Heart left ventricle (tissue), 16 donors: ENCODE results near the gene OGA. TPM values are rescaled to one million over a fixed set of nuclear protein-coding genes. Genes with fewer than 3 reads are reported as not detected.

Experiments
- ATAC-seq, 4 donors: fragments of 200-7000 bp; cut with Tn5 transposase; one replicate each; pipeline ENCODE4 v1.9.1; 2020 to 2022; ENCODE audit warnings: moderate library complexity in 4 of 4, mild to moderate bottlenecking in 3 of 4, moderate number of reproducible peaks in 1 of 4
- DNase-seq, 5 donors: peaks; one replicate each; pipeline ENCODE4 v3.0.0-alpha.2; 2020
- H3K27ac ChIP-seq, 12 donors: fragments of 200-600 bp; sonication (generic) in 4 of 12; one replicate each; pipeline versions ENCODE4 v1.5.0 to v1.8.0; 2016 to 2022; ENCODE audit warnings: mild to moderate bottlenecking in 2 of 12
- H3K27me3 ChIP-seq, 9 donors: fragments of 200-600 bp; sonication (generic) in 2 of 9; one replicate each; pipeline versions ENCODE4 v1.5.1 to v1.8.0; 2016 to 2022; ENCODE audit warnings: mild to moderate bottlenecking in 3 of 9
- H3K36me3 ChIP-seq, 9 donors: fragments of 200-600 bp; sonication (generic) in 2 of 9; one replicate each; pipeline versions ENCODE4 v1.5.0 to v1.8.0; 2018 to 2022; ENCODE audit warnings: mild to moderate bottlenecking in 2 of 9
- H3K4me1 ChIP-seq, 12 donors: fragments of 200-600 bp; sonication (generic) in 4 of 12; one replicate each; pipeline versions ENCODE4 v1.5.0 to v1.8.0; 2016 to 2022; ENCODE audit warnings: mild to moderate bottlenecking in 3 of 12
- H3K4me3 ChIP-seq, 12 donors: fragments of 200-600 bp; sonication (generic) in 4 of 12; one replicate each; pipeline versions ENCODE4 v1.5.0 to v1.8.0; 2017 to 2022; ENCODE audit warnings: mild to moderate bottlenecking in 9 of 12, moderate library complexity in 4 of 12
- H3K9me3 ChIP-seq, 12 donors: fragments of 200-600 bp; sonication (generic) in 4 of 12; one replicate each; pipeline versions ENCODE4 v1.5.0 to v1.8.0; 2016 to 2022; ENCODE audit warnings: mild to moderate bottlenecking in 1 of 12
- CTCF ChIP-seq, 12 donors: fragments of 200-600 bp; sonication (generic) in 4 of 12; IDR thresholded peaks; one replicate each; pipeline versions ENCODE4 v1.5.0 to v1.8.0; 2018 to 2022; ENCODE audit warnings: antibody characterized with exemption in 12 of 12, mild to moderate bottlenecking in 5 of 12
- POLR2A ChIP-seq, 2 donors: fragments of 450-650 bp; IDR thresholded peaks; one replicate each; pipeline ENCODE4 v1.6.1; 2017; ENCODE audit warnings: antibody characterized with exemption in 2 of 2, mild to moderate bottlenecking in 2 of 2, moderate library complexity in 2 of 2
- WGBS, 4 donors: extraction: QIAGEN DNeasy Blood & Tissue Kit in 2 of 4; methylation state at CpG; one replicate each; pipeline versions ENCODE4 v1.1.5 to v1.1.7; 2013 to 2018; 5-methylcytosine and 5-hydroxymethylcytosine counted together
- intact Hi-C, 10 donors: fragments of 100-400 bp; cut with DNase I; formaldehyde crosslinking; loops; one replicate each; pipeline versions ENCODE4 v1.11.1 to v1.14.2; 2022
- polyA plus RNA-seq, 2 donors: library from polyadenylated mRNA; stranded (reverse); fragments of 200-250 nt; gene quantifications; one replicate each; pipeline ENCODE4 v1.2.3, GENCODE V29; 2013
- total RNA-seq, 9 donors: library from RNA; depleted of rRNA in 2 of 9; stranded (reverse); fragments of >200 nt in 2 of 9; fragmentation: NEBNext Ultra II Directional in 3 of 9; extraction: Animal tissue kit (Norgen Biotek cat#: 25700) in 3 of 9; gene quantifications; one replicate each; pipeline versions ENCODE4 v1.1.0 to v1.2.4, GENCODE V29; 2016 to 2023
- donor health status: ischemic (EF 13 %, LVEDD 7.1; RV severe dilation, severe dysfunction).
- donor health status: healthy with polysubstance abuse.
- donor health status: DM: no; HTN: yes; CAD: no.
- donor health status: DM: no; HTN: no; CAD: no.
- donor health status: ischemic (EF 25% LVEDD 6.9; RV normal size, moderate dysfunction).
- donor health status: ischemic (EF 25% LVEDD 5.7; RV mildly dilated, moderate dysfunction).
- donor health status: healthy.
- donor health status: DM: yes; HTN: yes; CAD: no.
- donor health status: ischemic (EF 35%, LVEDD 5.7; RV mildly dilated, moderate dysfunction).
- donor health status: nonischemic (EF 11% LVEDD 7.7; RV severe dilation, severe dysfunction).
- donor health status: DM: yes; HTN: yes; CAD: no.
- donor health status: PGD.
- donor health status: ischemic (EF 29% LVEDD 5.4; RV normal size, mild dysfunction).
- donor health status: nonischemic (EF 23%, LVEDD 6.1; RV moderate dilation, normal function).

The OGA gene
- total and polyA plus RNA-seq, 11 donors, result 42.1 to 164 (median 90.7) TPM

DNA sequence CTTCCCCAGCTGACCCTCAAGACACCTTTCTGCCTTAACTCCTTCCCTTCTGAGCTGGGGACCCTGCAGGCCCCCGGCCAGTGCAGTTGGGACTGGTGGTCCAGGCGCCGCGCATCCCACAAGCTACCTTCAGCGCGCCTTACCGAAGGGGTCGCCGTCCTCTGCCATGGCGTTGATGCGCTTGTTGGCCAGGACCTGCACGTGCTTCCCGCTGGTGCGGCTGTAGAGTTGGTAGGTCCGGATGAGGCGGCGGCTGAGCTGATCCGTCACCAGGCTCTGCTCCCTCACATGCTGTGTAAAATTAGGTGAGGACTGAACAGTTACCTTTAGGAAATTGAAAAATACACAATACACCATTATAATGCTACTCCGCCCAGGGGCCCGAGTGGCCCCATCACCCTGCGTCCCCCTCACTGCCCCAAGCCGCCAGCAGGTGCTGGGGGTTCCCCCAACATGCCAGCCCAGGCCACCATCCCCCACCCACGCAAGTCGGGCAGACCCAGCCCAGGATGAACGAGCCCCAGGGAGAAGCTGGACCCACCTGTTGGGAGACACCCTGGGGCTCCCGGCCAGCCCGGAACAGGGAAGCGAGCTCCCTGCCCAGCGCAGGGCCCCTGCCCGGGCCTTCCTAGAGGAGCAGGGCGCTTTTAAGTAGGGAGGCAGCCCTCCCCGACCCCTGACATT lies 43.5 kb downstream of the OGA start:
- ATAC-seq, result no peak
- Histone ChIP-seq H3K27me3 (peaks cover 18 to 93% (median 75%) of the 10 kb centered on the region in 9 donors), H3K4me1 (peaks cover 0 to 35% (median 19%) of the 10 kb centered on the region in 12 donors), H3K4me3 (no peak overlapping the region), H3K9me3 (no peaks in the 10 kb centered on the region), H3K27ac (no peak overlapping the region), H3K36me3 (no peaks in the 10 kb centered on the region)
- TF ChIP-seq POLR2A (IDR thresholded peaks at IDR 0.05) (no peak), CTCF (IDR thresholded peaks at IDR 0.05) (no peak)
- WGBS, 4 donors, result 0 to 9% (median 7%) methylated on average over 1 to 32 of the region's 32 CpGs
- no peak for DNase-seq
- intact Hi-C loops, result loop anchor here in 3 of 10 donors (5.0 to 10.0 kb wide), 2 partner anchors 560 to 562 kb away; no protein-coding TSS in a partner anchor

DNA sequence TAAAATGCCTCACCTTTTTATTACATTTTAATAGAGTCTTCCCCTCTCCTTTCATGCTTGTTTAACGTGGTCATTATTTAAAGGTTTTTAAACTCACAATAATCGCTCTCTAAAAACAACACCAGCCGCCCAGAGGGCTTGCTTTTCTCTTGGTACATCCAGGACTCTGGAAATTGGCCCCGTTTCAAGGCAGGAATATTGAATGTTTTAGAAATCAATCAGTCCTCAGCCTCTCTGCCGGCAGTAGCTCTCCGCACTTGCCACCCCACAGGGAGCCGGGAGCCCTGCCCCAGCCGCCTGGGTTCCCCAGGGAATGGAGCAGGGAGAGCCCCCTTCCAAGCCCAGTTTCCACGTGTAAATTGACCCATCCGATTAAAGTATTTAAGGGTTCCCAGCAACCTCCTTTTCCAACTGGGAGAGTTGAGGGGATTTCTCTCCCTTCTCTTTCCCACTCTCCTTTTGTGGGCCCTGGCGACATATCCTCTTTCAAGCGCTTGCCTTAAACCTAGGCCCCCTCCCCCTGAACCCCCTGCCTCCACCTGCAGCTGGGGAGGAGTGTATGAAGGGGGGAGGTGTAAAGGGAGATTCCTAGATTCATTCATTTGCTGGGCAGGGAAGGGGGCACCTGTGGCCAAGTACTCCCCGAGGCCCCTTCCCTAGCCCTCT lies 44.2 kb downstream of the OGA start:
- Histone ChIP-seq H3K9me3 (no peaks in the 10 kb centered on the region), H3K36me3 (no peaks in the 10 kb centered on the region), H3K4me1 (peaks cover 0 to 28% (median 13%) of the 10 kb centered on the region in 12 donors), H3K27ac (no peak overlapping the region), H3K27me3 (peaks cover 18 to 86% (median 68%) of the 10 kb centered on the region in 9 donors), H3K4me3 (no peak overlapping the region)
- ATAC-seq (no peak), DNase-seq (no peak)
- intact Hi-C loops, result loop anchor here in 2 of 10 donors (10.0 kb wide), 1 partner anchor 559 kb away; no protein-coding TSS in a partner anchor
- TF ChIP-seq CTCF (IDR thresholded peaks at IDR 0.05) (no peak), POLR2A (IDR thresholded peaks at IDR 0.05) (no peak)
- 20 to 25% (median 21%) methylated on average over 13 of the region's 13 CpGs for WGBS, 4 donors

DNA sequence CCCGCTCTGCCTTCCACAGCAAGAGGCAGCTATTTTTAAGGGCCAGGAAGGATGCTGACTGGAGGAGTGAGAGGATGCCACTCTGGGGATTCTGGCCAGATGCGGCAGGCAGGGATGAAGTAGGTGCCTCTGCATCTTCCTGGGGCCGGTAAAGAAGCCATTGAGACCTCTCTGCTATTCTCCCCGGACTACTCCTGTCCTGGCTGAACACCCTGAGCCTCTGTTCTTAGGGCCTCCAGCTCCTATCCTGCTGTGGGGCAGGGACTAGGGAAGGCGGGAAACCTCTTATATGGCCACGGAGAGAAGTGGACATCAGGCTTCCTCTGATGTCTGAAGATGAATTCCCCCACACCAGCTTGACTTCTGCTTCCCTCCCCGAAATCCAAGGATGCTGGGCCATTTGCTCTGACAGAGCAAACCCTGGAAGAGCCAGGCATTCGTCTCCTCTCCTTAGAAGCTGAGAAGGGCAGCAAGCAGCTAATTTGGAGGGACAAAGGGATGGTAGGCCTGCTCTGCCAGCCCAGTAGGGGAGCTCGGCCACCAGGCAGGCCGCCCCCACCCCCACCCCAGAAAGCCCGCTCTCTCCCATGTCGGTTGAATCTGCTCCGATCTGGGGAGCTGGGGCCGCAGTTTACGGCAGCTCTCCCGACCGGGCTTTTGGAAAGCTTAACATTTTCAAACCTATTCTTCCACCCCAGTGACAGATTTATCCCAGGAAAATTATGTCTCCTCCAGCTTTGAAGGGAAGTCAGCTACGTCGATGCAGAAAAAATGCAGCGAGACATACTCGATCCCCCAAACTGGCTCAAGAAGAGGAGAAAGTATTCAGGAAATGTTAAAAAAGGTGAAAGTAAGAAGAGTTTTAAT lies 45.1 kb downstream of the OGA start:
- H3K4me1 ChIP-seq, result peaks cover 0 to 22% (median 7%) of the 10 kb centered on the region in 12 donors
- H3K36me3 ChIP-seq, result no peaks in the 10 kb centered on the region
- H3K4me3 ChIP-seq, result no peak overlapping the region
- H3K27ac ChIP-seq, result no peak overlapping the region
- intact Hi-C loops, result loop anchor here in 2 of 10 donors (10.0 kb wide), 1 partner anchor 558 kb away; no protein-coding TSS in a partner anchor
- 23 to 35% (median 30%) methylated on average over 19 to 21 of the region's 21 CpGs for whole genome bisulfite sequencing, 4 donors
- H3K27me3 ChIP-seq, result peaks cover 18 to 83% (median 60%) of the 10 kb centered on the region in 9 donors
- no peak for DNase-seq
- TF ChIP-seq POLR2A (IDR thresholded peaks at IDR 0.05), result no peak
- no peak for TF ChIP-seq CTCF (IDR thresholded peaks at IDR 0.05)
- no peaks in the 10 kb centered on the region for H3K9me3 ChIP-seq
- no peak for ATAC-seq
